GM21423 (cell line): ENCODE measurements around the gene FNDC5.

Source experiments
- ATAC-seq: cut with Tn5 transposase; IDR thresholded peaks from one replicate; pipeline ENCODE4 v1.9.1; 2021; ENCODE audit warnings: mild to moderate bottlenecking, moderate library complexity; ENCODE audit not compliant: unreplicated experiment

The FNDC5 gene

GRCh38 chr1:32898056-32898455 is 27.3 kb upstream of the FNDC5 start:
- ATAC-seq: no peak

DNA sequence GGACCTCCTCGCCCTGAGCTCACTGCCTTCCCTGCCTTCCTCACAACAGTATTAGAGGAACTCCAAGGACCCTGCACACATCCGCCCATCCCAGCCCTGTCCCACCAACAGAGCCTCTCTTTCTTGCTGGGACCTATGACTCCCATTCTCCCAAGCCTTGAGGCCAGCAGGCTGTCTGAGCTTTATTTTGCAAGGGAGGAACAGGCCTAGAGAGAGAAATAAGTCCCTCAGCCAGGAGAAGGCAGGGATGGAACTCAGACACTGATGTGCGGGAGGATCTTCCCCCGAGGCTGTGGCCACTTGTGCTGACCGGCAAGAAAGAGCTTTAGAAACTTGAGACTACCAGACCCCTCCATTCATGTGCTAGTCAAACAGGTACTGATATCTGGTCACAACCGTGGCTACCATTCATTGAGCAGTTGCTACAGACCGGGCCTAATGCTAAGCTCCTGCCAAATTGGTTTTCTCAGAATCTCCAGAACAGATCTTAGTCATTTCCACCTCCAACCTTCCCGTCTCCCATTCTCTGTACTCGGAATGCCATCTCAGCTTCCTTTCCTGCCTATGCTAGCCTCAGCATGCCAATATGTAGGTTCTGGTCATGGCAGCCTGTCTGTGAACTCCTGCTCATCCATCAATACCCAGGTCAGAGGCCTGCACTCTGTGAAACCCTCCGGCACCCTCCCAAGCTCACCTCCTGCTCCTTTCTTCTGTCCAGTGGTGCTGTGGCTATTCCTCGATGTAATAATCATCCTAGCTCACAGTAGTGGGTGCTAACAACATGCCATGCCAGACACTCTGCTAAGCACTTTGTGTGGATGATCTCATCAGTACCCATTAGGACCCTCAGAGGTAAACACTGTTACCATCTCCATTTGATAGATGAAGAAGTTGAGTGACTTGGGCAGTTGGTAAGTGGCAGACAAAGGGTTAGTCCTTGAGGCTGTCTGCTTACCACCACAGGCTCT is 26.7 kb upstream of the FNDC5 start:
- no peak for ATAC-seq

DNA sequence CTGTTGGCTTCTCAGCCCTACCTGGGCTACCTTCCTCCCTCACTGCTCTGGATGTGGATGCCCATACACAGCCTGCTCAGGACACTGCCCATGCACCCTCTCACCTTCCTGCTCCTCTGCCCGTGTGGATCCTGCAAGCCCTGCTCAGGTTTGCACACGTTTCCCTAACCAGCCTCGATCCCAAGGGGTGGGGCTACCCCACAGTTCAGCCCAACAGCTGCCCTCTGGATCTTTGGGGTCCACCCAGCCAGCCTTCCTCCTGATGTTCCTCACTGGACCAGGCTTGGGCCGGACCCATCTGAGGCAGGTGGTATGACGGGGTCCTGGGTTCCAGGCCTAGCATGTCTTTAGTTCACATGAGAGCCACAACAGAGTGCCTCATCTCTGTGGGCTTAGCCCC is 25.7 kb upstream of the FNDC5 start:
- ATAC-seq: no peak

DNA sequence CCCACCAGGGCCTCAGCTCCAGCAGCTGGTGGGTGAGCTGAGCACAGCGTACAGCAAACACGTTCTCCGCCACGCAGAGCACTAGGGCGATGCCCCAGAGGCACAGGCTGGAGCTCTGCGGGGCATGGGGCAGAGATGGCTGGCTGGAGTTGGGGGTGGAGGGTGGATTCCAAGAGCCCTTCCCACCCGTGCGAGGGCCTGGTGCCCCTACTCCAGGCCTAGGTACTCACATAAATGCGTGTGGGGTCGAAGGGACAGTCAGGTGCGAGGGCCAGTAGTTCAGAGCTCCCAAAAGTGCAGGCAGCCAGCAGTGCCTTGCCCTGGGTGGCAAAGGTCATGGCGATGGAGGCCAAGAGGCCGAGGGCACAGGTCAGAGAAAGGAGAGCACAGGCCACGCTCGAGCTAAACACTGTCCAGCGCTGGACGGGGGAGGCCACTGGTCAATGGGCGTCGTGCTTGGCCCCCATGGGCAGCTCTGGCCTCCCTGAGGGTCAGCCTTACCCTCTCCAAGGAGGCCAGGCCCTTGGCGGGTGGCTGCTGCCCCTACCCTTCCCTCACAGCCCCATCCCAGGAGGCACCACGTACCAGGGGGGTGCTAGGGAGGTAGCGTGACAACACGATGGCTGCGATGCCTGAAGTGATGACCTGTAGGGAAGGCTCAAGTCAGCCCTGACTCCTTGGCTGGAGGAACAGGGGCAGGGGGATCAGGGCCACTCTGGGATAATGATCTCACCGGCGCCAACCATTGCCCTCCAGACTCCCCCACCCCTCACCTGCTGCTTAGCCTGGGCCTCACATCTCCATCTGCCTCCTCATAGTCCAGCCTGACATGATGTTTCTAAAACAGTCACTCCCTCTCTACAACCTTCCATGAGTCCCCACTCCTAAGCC is 24.9 kb upstream of the FNDC5 start:
- no peak for ATAC-seq

DNA sequence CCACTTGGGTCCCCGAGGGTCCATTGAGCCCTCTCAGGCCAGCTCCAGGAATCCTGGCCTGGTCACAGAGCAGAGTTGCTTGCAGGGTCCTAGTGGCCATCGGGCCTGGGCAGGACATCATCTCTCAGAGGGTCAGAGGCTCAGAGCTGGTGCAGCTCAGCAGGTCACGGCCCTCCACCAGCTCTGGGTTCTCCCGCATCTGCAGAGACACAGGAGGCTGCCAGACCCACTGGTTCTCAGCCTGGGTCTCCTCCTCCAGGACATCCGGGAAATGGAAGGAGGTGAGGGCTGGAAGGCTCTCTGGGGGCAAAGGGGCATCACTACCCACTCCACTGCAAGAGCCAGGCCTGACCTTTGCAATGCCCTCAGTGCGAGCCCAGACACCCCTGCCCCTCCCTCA is 24.0 kb upstream of the FNDC5 start:
- no peak for ATAC-seq

DNA sequence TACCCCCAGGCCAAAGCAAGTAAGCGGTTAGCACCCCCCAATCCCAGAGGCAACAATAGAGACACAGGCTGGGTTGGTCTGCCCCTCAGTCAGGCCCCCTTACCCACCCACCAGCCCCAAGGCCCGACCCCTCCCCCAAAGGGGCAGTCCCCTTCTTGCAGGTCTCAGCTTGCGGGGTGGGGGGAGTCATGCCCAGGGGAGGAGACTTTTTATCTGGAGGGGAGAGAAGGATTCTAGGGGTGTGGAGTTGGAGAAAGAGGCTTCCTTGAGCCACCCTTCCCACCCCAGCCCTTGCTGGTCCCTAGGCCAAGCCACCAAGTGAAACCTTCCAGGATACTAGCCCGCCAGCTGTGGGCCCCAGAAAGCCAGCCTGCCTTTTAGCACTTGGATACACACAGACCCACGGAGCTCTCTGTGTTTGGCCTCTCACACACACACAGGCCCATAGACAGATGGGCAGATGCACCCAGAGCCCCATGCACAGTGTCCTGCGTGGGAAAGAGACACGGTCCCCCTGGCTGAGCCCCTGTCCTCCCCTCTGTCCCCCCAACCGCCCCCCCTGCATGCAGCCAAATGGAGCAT is 23.4 kb upstream of the FNDC5 start:
- no peak for ATAC-seq

- ATAC-seq: no peak
Measured at GRCh38 chr1:32893198-32894018, 22.7 kb upstream of the FNDC5 start.

DNA sequence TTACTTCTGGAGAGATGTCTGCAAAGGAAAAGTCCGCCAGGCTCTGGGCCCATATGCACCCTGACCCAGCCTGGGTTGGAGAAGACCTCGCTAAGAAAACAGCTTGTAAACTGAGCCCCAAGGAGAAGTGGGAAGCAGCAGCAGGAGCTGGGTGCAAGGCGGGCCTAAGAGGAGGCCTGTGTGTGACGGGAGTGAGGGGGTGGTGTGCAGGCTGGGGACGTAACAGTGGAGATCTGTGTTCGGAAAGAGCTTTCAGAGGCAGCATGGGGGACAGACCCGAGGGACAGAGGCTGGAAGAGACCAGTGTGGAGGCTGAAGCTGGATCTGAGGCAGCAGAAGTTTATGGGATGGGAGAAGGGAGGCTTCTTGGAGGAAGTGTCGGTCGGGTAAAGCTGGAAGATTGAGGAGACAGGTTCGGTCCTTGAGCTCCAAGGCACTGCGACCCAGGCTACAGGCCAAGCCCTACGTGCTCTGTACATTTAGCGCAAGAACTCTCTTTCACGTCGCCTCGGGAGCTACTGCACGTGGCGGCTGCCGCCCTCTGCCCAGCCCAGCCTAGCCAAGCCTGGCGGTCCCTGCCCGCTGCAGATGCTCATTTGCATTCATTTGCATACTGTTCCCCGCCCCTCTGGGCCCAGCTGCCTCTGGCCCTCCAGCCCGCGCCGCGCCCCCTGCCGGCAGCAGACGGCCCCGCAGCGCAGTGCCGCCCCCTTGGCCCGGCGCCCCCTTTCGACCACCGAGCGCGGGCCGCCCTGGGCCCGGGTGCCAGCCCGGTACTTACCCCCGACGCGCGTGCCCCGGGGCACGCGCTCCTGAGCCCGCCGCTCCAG is 21.9 kb upstream of the FNDC5 start:
- ATAC-seq: no peak

GRCh38 chr1:32891630-32892029 is 20.9 kb upstream of the FNDC5 start:
- ATAC-seq: no peak

DNA sequence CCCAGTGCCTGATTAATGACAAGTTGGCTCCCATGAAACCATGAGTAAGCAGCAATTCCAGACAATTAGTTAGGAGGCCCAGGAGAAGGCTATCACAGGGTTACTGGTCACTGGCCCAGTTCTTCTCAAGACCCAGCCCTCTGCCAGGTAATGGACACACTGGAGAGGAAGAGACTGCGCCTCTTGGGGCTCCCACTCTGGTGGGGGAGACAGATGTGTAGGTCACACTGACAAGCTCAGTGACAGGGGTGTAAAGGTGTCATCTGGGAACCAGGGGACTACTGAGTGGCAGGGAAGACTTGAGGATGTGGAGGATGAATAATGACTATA is 20.5 kb upstream of the FNDC5 start:
- ATAC-seq: no peak

- no peak for ATAC-seq
Measured at GRCh38 chr1:32890516-32891240, 20.0 kb upstream of the FNDC5 start.

DNA sequence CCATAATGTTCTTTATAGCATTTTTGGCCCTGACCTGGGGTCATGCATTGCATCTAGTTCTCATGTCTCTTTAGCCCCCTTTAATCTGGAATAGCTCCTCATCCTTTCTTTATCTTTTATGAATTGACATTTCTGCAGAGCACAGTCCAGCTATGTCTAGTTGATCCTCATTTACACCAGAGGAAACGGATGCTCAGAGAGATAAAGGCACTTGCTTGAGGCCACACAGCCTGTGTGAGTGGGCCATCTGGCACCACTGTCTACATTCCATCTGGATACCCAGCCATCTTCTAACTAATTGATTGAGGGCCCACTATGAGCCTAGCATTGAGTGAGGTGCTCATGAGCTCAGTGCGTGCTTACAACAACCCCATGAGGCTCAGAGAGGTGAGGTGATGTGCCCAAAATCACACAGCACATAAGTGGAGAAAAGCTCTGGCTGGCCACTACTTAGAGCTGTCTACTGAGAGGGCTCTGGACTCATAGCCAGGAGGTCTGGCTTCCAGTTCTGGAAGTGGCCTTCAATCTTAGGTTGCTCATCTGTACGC is 19.1 kb upstream of the FNDC5 start:
- ATAC-seq: no peak

GRCh38 chr1:32888677-32889420 is 18.1 kb upstream of the FNDC5 start:
- no peak for ATAC-seq

DNA sequence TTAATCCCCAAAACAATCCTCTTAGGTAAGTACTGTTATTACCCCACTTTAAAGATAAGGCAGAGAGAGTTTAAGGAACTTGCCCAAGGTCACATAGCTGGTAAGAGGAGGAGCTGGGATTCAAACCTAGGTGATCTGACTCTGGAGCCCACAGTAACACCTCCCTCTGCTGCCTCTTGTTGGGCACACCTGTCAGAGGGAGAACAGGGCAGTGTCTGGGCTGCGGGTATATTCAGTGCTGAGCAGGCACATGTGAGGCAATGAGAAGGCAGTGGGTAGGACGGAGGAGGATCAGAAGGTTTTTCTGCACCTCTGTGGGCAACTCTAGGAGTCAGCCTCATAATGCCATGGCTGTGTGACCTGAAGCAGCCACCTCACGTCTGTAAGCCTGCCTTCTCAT is 17.4 kb upstream of the FNDC5 start:
- ATAC-seq: no peak

- no peak for ATAC-seq
Measured at GRCh38 chr1:32887623-32888022, 16.9 kb upstream of the FNDC5 start.

DNA sequence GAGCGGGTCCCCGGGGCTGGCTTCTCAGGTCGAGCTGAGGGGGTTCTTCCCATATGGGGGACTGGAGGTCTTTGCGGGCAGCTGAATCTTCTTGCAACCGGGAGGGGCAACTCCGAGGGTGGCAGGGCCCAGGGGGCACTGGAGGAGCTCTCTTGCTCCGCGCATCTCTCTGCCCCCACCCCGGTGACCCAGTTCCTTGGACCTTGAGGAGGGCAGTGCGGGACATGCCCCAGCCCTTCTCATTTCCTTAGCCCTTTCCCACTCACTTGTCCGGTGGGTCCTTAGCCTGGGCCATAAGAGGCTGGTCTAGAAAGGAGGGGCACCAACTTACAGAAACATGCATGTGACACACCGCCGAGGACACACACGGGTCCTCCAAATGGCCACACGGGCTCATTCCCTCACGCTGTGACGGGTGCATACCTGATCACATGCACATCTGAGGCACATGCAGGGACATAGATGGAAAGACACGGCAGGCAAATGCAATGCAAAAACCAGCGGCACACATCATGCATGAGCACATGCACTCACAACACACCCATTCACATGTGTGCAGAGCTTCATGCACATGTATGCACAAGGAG is 16.2 kb upstream of the FNDC5 start:
- ATAC-seq: no peak

DNA sequence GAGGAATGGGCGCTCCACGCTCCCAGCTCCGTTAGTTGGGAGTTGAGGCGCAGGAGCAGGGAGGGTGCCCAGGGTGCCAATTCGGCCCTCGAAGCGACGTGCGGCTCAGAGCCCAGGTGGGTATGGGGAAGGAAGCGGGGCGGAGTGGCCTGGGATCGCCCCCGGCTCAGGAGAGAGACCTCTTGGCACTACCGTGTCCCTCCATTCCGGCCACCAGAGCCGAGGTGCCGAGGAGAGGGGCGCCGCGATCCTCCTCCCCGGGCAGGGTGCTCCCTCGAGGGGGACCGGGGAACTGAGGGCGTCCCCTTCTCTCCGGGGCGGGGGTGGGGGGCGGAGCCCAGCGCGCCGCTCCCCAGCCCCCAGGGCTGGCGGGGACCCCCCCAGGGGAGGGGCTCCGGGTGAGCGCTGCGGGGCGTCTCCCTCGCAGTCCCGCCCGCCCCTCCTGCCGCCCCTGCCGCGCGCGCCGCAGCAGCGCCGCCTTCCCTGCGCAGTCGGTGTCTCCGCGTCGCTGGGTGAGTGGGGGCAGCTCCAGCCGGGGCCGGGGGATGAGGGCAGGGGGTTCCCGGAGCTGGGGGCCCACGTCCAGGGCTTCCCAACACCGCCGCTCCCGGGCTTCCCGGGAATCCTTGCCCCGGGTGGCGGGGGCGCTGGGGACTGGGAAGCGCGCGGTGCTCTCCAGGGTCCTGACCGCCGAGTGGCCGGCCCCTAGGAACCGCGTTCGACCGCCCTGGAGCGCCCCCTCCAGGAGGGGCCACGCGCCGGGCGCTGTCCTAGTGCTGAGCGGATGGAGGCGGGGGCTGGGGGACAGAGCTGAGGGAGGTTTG is 15.5 kb upstream of the FNDC5 start, which contains the start of gene HPCA:
Gene HPCA (plus strand): TSS at position 488 of the 824 bp plus-strand sequence. CDS start 2,408 bp downstream, outside the sequence.
- no peak for ATAC-seq
